Measurements from ENCODE around the gene CCDC93.

DNA sequence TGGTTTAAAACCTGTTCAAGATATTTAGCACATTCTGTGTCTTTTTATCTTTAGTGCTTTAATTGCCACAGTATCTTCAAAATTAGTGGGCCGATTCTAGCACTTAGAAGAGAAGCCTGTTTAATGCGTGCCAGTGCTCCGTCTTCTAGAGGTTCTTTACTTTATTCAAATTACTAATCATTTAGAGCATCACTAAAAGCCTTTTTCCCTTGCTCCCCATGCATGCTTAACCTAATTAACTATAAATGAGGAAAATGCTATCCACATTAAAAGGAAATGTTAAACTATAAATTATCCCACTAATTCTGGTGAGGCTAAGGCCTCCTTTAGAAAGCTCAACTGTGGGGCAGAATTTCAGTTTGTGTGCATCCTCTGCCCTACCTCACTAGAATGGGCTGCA, 42.9 kb upstream of the CCDC93 start:
- TF ChIP-seq KLF16 (tag by site-specific recombination; IDR thresholded peaks at IDR 0.05): no peak
- TF ChIP-seq, protein P1, sequence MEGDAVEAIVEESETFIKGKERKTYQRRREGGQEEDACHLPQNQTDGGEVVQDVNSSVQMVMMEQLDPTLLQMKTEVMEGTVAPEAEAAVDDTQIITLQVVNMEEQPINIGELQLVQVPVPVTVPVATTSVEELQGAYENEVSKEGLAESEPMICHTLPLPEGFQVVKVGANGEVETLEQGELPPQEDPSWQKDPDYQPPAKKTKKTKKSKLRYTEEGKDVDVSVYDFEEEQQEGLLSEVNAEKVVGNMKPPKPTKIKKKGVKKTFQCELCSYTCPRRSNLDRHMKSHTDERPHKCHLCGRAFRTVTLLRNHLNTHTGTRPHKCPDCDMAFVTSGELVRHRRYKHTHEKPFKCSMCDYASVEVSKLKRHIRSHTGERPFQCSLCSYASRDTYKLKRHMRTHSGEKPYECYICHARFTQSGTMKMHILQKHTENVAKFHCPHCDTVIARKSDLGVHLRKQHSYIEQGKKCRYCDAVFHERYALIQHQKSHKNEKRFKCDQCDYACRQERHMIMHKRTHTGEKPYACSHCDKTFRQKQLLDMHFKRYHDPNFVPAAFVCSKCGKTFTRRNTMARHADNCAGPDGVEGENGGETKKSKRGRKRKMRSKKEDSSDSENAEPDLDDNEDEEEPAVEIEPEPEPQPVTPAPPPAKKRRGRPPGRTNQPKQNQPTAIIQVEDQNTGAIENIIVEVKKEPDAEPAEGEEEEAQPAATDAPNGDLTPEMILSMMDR (tag by site-specific recombination; IDR thresholded peaks at IDR 0.05): no peak
- TF ChIP-seq, protein P2, sequence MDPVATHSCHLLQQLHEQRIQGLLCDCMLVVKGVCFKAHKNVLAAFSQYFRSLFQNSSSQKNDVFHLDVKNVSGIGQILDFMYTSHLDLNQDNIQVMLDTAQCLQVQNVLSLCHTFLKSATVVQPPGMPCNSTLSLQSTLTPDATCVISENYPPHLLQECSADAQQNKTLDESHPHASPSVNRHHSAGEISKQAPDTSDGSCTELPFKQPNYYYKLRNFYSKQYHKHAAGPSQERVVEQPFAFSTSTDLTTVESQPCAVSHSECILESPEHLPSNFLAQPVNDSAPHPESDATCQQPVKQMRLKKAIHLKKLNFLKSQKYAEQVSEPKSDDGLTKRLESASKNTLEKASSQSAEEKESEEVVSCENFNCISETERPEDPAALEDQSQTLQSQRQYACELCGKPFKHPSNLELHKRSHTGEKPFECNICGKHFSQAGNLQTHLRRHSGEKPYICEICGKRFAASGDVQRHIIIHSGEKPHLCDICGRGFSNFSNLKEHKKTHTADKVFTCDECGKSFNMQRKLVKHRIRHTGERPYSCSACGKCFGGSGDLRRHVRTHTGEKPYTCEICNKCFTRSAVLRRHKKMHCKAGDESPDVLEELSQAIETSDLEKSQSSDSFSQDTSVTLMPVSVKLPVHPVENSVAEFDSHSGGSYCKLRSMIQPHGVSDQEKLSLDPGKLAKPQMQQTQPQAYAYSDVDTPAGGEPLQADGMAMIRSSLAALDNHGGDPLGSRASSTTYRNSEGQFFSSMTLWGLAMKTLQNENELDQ (tag by site-specific recombination; IDR thresholded peaks at IDR 0.05; ENCODE audit: low read depth): no peak
- no peak for TF ChIP-seq ZNF132 (tag by site-specific recombination; IDR thresholded peaks at IDR 0.05; ENCODE audit: borderline replicate concordance)
- TF ChIP-seq ZNF76 (tag by site-specific recombination; IDR thresholded peaks at IDR 0.05; ENCODE audit: borderline replicate concordance, low read depth): no peak
- TF ChIP-seq IKZF3 (tag by site-specific recombination; IDR thresholded peaks at IDR 0.05): no peak
- TF ChIP-seq, protein P3, sequence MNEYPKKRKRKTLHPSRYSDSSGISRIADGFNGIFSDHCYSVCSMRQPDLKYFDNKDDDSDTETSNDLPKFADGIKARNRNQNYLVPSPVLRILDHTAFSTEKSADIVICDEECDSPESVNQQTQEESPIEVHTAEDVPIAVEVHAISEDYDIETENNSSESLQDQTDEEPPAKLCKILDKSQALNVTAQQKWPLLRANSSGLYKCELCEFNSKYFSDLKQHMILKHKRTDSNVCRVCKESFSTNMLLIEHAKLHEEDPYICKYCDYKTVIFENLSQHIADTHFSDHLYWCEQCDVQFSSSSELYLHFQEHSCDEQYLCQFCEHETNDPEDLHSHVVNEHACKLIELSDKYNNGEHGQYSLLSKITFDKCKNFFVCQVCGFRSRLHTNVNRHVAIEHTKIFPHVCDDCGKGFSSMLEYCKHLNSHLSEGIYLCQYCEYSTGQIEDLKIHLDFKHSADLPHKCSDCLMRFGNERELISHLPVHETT (tag by site-specific recombination; IDR thresholded peaks at IDR 0.05): no peak
